Sigmoid colon (tissue), 7 donors: ENCODE measurements around the gene SLC26A6. TPM values are rescaled to one million over a fixed set of nuclear protein-coding genes. Genes with fewer than 3 reads are reported as not detected.

Experiments
- DNase-seq: peaks from one replicate; pipeline ENCODE4 v3.0.0-alpha.2; 2019
- H3K27ac ChIP-seq, 4 donors: fragments of 200-600 bp; sonication (generic); one replicate each; pipeline ENCODE4 v1.5.1; 2016 to 2019; ENCODE audit warnings: mild to moderate bottlenecking in 1 of 4
- H3K27me3 ChIP-seq, 3 donors: fragments of 200-600 bp; sonication (generic); one replicate each; pipeline ENCODE4 v1.5.1; 2019; ENCODE audit warnings: mild to moderate bottlenecking in 1 of 3
- H3K36me3 ChIP-seq, 4 donors: fragments of 200-600 bp; sonication (generic); one replicate each; pipeline ENCODE4 v1.5.1; 2016 to 2019
- H3K4me1 ChIP-seq, 4 donors: fragments of 200-600 bp; sonication (generic); one replicate each; pipeline ENCODE4 v1.5.1; 2017 to 2019
- H3K4me3 ChIP-seq, 4 donors: fragments of 200-600 bp; sonication (generic); one replicate each; pipeline ENCODE4 v1.5.1; 2017 to 2019; ENCODE audit warnings: mild to moderate bottlenecking in 2 of 4, moderate library complexity in 1 of 4
- H3K9me3 ChIP-seq, 4 donors: fragments of 200-600 bp in 3 of 4; sonication (generic) in 3 of 4; one replicate each; pipeline versions ENCODE4 v1.5.1 to v1.6.1; 2013 to 2019
- EP300 ChIP-seq, 4 donors: sonication (generic); formaldehyde crosslinking; IDR thresholded peaks; one replicate each; pipeline ENCODE4 v1.6.1; 2017; ENCODE audit warnings: antibody characterized with exemption in 4 of 4
- POLR2A ChIP-seq, 2 donors: fragments of 450-650 bp; IDR thresholded peaks; one replicate each; pipeline ENCODE4 v1.6.1; 2016; ENCODE audit warnings: antibody characterized with exemption in 2 of 2, mild to moderate bottlenecking in 2 of 2, moderate library complexity in 2 of 2
- POLR2AphosphoS5 ChIP-seq, 4 donors: sonication (generic); formaldehyde crosslinking; IDR thresholded peaks; one replicate each; pipeline ENCODE4 v1.6.1; 2017; ENCODE audit warnings: antibody characterized with exemption in 4 of 4
- WGBS, 2 donors: extraction: QIAGEN DNeasy Blood & Tissue Kit; methylation state at CpG; one replicate each; pipeline ENCODE4 v1.1.7; 2013; 5-methylcytosine and 5-hydroxymethylcytosine counted together
- intact Hi-C: fragments of 100-400 bp; cut with DNase I; formaldehyde crosslinking; loops from one replicate; pipeline ENCODE4 v1.15.1; 2023
- polyA plus RNA-seq, 3 donors: library from polyadenylated mRNA; stranded (reverse); fragments of 200-250 nt; gene quantifications; one replicate each; pipeline ENCODE4 v1.2.3, GENCODE V29; 2013
- total RNA-seq, 4 donors: library from RNA; depleted of rRNA; stranded (reverse); fragments of >200 nt; gene quantifications; one replicate each; pipeline ENCODE4 v1.1.0, GENCODE V29; 2016
- TF ChIP-seq, protein P1 (sequence below), 4 experiments: fragments of 450-650 bp in 3 of 4; fragments of 200-600 bp in 1 of 4; IDR thresholded peaks; one replicate each; pipeline ENCODE4 v1.5.1; 2016 to 2019; ENCODE audit warnings: antibody characterized with exemption in 4 of 4, mild to moderate bottlenecking in 3 of 4, moderate library complexity in 2 of 4
- donor health status: healthy with polysubstance abuse.
- donor health status: Bipolar disorder and iron deficiency.
- donor health status: healthy.

SLC26A6 gene
- total and polyA plus RNA-seq, 7 donors, result 6.4 to 70.8 (median 16.8) TPM

DNA sequence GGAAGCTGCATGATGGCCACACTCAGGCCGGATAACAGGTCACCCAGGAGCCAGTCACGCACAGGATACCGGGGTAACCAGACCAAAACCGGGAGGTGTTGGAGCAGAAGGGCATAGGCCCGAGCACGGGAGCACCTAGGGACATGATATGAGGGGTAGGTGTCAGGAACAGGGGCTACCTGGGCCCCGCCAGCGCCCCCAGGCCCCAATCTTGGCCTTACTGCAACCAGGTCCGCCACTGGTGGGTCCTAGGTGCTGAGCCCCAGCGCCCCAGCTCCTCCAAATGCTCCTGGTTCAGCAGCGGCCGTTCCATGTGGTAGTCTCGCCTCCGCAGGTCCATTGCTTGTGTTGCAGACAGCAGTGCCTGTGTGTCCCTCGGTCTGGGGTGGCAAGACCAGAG lies 2.0 kb downstream of the SLC26A6 start:
- Histone ChIP-seq H3K9me3 (no peaks in the 10 kb centered on the region), H3K27ac (no peak overlapping the region), H3K4me1 (peaks cover 0 to 26% (median 21%) of the 10 kb centered on the region in 4 donors), H3K27me3 (no peaks in the 10 kb centered on the region), H3K4me3 (no peak overlapping the region), H3K36me3 (peaks cover 0 to 29% (median 19%) of the 10 kb centered on the region in 4 donors)
- intact Hi-C loops, result no loop called here
- TF ChIP-seq EP300 (IDR thresholded peaks at IDR 0.05), result no peak
- 95% methylated on average over 15 of the region's 15 CpGs for WGBS, 2 donors
- DNase-seq, result no peak

DNA sequence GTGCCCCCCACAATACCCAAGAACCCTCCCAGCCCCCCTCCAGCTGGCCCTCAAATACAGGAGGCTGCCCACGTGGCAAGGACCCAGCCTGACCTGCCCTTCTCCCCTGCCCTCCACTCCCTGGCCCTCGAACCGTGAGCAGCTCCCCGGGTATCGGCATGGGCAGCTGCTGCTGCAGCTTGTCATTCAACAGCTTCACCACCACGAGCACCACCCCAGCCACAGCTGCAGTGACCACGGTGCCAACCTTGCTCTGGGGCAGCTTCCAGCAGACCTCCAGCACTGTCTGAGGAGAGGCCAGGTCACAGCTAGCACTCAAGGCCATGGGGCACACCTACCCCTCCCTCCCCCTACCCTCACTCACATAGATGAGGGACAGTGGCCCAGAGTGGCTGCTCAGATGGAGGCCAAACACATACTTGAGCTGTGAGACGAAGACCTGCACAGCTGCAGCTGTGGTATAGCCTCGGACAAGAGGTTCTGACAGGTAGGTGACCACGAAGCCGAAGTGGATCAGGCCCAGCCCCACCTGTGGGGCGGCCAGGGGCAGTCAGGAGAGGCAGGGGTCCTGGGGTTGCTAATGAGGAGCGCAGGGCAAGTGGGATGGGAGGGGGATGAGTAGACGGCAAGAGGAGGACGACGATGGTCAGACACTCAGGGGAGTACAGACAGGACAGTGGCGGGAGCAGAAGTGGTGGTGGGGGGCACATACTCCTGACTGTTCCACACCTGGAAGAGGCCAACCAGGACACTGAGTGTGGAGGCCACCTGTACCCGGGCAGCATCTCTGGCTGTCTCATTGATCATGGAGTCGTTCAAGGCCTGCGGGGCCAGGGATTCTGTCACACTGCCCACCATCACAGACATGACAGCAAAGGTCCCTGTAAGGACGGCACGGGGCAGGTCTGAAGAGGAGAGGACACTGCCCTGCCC lies 3.5 kb downstream of the SLC26A6 start:
- Histone ChIP-seq H3K9me3 (no peaks in the 10 kb centered on the region), H3K4me3 (no peak overlapping the region), H3K36me3 (peaks cover 0 to 44% (median 24%) of the 10 kb centered on the region in 4 donors), H3K27ac (no peak overlapping the region), H3K4me1 (peaks cover 0 to 26% (median 21%) of the 10 kb centered on the region in 4 donors), H3K27me3 (no peaks in the 10 kb centered on the region)
- intact Hi-C loops, result no loop called here
- WGBS, 2 donors, result 91 to 92% methylated on average over 22 of the region's 22 CpGs
- DNase-seq, result no peak
- no peak for TF ChIP-seq POLR2AphosphoS5 (IDR thresholded peaks at IDR 0.05)
- TF ChIP-seq POLR2A (IDR thresholded peaks at IDR 0.05), result no peak
- TF ChIP-seq EP300 (IDR thresholded peaks at IDR 0.05), result no peak
- TF ChIP-seq, protein P1, sequence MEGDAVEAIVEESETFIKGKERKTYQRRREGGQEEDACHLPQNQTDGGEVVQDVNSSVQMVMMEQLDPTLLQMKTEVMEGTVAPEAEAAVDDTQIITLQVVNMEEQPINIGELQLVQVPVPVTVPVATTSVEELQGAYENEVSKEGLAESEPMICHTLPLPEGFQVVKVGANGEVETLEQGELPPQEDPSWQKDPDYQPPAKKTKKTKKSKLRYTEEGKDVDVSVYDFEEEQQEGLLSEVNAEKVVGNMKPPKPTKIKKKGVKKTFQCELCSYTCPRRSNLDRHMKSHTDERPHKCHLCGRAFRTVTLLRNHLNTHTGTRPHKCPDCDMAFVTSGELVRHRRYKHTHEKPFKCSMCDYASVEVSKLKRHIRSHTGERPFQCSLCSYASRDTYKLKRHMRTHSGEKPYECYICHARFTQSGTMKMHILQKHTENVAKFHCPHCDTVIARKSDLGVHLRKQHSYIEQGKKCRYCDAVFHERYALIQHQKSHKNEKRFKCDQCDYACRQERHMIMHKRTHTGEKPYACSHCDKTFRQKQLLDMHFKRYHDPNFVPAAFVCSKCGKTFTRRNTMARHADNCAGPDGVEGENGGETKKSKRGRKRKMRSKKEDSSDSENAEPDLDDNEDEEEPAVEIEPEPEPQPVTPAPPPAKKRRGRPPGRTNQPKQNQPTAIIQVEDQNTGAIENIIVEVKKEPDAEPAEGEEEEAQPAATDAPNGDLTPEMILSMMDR (IDR thresholded peaks at IDR 0.05), result no peak

DNA sequence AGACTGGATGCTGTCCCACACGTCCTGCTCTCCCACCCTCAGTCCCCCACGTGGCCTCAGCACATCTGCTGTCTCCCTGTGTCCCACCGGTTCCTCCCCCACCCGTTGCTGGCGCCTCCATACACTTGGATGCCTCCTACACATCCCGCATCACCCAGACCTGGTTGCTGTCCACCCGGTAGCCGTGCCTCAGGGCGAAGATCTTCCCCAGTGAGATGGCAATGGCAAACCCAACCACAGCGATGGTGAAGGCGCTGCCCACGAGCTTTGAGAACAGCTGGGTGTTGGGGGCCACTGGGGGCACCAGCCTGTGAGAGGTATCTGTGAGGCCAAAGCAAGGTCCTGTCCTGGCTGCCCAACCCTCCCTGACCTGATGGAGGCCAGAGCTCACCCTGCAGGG lies 4.4 kb downstream of the SLC26A6 start:
- Histone ChIP-seq H3K4me1 (peaks cover 0 to 19% (median 13%) of the 10 kb centered on the region in 4 donors), H3K4me3 (no peak overlapping the region), H3K36me3 (peaks cover 8 to 53% (median 25%) of the 10 kb centered on the region in 4 donors), H3K9me3 (no peaks in the 10 kb centered on the region), H3K27ac (no peak overlapping the region), H3K27me3 (no peaks in the 10 kb centered on the region)
- 92 to 94% methylated on average over 12 of the region's 12 CpGs for WGBS, 2 donors
- intact Hi-C loops, result no loop called here
- TF ChIP-seq POLR2AphosphoS5 (IDR thresholded peaks at IDR 0.05) (no peak), EP300 (IDR thresholded peaks at IDR 0.05) (no peak), POLR2A (IDR thresholded peaks at IDR 0.05) (no peak)
- TF ChIP-seq, protein P1 (IDR thresholded peaks at IDR 0.05), result no peak
- no peak for DNase-seq

DNA sequence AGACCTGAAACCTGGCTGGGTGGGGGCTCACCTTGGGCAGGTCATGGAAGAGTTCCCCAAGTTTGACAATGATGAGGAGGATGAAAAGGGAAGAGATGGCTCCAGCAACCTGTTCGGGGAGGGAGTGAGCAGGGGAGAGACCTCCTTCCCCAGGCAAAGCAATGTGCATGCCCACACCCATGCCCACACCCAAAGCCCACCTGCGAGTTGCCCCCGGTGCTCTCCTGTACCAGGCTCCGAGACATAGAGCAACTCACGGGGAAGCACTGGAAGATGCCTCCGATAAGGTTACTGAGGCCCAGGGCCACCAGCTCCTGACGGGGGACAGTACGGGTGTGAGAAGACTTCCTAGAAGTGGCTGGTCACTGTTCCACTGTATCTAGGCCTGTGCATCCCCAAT lies 4.9 kb downstream of the SLC26A6 start:
- TF ChIP-seq EP300 (IDR thresholded peaks at IDR 0.05) (no peak), POLR2AphosphoS5 (IDR thresholded peaks at IDR 0.05) (no peak), POLR2A (IDR thresholded peaks at IDR 0.05) (no peak)
- TF ChIP-seq, protein P1 (IDR thresholded peaks at IDR 0.05), result no peak
- Histone ChIP-seq H3K9me3 (no peaks in the 10 kb centered on the region), H3K27me3 (no peaks in the 10 kb centered on the region), H3K4me3 (no peak overlapping the region), H3K4me1 (peaks cover 0 to 16% (median 11%) of the 10 kb centered on the region in 4 donors), H3K36me3 (peaks cover 8 to 57% (median 27%) of the 10 kb centered on the region in 4 donors), H3K27ac (no peak overlapping the region)
- WGBS, 2 donors, result 97% methylated on average over 8 of the region's 8 CpGs
- DNase-seq, result no peak
- intact Hi-C loops, result no loop called here

DNA sequence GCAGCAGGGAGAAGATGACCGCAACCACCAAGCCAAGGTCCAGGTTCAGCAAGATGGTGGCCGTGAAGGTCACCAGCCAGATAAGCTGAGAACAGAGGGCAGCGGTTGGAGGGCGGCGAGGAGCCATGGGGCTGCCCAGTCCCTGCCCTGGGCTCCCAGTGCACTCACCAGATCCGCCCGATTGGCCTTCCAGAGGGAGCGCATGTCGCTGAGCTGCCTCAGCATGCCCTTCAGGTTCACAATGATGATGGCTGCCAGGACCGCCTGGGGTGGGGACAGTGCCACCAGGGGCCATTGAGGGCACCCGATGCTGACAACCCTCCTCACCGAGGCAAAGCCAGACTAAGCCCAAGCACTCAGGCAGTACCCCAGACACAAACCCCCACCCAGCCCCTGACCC lies 5.4 kb downstream of the SLC26A6 start:
- H3K9me3 ChIP-seq, result no peaks in the 10 kb centered on the region
- no peaks in the 10 kb centered on the region for H3K27me3 ChIP-seq
- DNase-seq, result no peak
- H3K27ac ChIP-seq, result no peak overlapping the region
- intact Hi-C loops, result no loop called here
- H3K4me1 ChIP-seq, result peaks cover 0 to 13% (median 11%) of the 10 kb centered on the region in 4 donors
- no peak for TF ChIP-seq POLR2A (IDR thresholded peaks at IDR 0.05)
- 96% methylated on average over 12 of the region's 12 CpGs for WGBS, 2 donors
- H3K36me3 ChIP-seq, result peaks cover 8 to 61% (median 27%) of the 10 kb centered on the region in 4 donors
- no peak overlapping the region for H3K4me3 ChIP-seq
